ENCODE data around the gene OTOP2.

Gene OTOP2

DNA sequence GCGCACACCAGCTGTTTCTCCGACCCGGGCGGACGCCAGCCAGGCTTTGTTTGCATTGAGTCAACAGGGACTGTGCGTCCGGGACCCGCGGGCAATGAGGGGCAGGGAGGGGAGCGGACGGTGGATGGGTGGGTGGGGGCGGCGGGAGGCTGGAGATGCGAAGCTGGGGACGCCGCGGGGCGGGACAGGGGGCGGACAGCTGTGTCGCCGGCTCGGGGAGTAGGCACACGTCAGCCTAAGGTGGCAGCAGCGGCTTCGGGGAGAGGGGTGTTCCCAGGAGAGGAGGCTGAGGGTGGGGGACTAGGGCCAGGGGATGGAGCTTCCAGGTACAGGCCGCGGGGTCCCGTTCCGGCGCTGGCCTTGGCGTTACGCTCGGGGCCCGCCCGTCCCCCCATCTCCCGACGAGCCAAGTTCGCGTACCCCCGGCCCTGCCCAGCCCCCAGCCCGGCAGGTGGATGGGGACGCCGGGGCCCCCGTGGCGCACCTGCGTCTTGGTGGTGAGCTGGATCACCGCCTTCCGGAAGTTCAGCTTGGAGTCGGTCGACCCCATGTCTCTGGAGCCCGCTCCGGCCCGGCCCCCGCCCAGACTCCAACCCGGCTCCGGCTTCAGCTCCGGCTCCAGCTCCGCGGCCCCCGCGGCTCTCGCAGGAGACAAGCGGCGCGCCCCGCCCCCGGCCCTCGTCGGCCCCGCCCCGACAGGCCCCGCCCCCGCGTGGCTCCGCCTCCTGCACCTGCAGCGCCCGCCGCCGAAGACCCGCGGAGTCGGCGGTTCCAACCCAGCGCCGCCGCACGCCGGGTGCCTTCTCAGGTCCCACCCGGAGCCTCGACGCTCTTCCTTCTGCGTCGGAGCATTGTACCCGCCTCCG lies 48.3 kb downstream of the OTOP2 start, which contains the start of gene HID1 (continued):
- TF ChIP-seq, protein P1, sequence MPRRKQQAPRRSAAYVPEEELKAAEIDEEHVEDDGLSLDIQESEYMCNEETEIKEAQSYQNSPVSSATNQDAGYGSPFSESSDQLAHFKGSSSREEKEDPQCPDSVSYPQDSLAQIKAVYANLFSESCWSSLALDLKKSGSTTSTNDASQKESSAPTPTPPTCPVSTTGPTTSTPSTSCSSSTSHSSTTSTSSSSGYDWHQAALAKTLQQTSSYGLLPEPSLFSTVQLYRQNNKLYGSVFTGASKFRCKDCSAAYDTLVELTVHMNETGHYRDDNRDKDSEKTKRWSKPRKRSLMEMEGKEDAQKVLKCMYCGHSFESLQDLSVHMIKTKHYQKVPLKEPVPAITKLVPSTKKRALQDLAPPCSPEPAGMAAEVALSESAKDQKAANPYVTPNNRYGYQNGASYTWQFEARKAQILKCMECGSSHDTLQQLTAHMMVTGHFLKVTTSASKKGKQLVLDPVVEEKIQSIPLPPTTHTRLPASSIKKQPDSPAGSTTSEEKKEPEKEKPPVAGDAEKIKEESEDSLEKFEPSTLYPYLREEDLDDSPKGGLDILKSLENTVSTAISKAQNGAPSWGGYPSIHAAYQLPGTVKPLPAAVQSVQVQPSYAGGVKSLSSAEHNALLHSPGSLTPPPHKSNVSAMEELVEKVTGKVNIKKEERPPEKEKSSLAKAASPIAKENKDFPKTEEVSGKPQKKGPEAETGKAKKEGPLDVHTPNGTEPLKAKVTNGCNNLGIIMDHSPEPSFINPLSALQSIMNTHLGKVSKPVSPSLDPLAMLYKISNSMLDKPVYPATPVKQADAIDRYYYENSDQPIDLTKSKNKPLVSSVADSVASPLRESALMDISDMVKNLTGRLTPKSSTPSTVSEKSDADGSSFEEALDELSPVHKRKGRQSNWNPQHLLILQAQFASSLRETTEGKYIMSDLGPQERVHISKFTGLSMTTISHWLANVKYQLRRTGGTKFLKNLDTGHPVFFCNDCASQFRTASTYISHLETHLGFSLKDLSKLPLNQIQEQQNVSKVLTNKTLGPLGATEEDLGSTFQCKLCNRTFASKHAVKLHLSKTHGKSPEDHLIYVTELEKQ (tag by site-specific recombination; IDR thresholded peaks at IDR 0.05; ENCODE audit: borderline replicate concordance) = no peak
- TF ChIP-seq ZFP41 (tag by site-specific recombination; IDR thresholded peaks at IDR 0.05; ENCODE audit: borderline replicate concordance) (no peak), HOXC10 (CRISPR knock-in tag; IDR thresholded peaks at IDR 0.05) (no peak), ZBTB7A (tag by site-specific recombination; IDR thresholded peaks at IDR 0.05; ENCODE audit: low read depth) (peak; percentile 77), IKZF3 (tag by site-specific recombination; IDR thresholded peaks at IDR 0.05) (no peak), KLF7 (tag by site-specific recombination; IDR thresholded peaks at IDR 0.05; ENCODE audit: borderline replicate concordance) (no peak), SP7 (tag by site-specific recombination; IDR thresholded peaks at IDR 0.05) (no peak), SCRT2 (tag by site-specific recombination; IDR thresholded peaks at IDR 0.05) (no peak), ZNF274 (IDR thresholded peaks at IDR 0.05; ENCODE audit: low read length) (no peak), ZNF274 (tag by site-specific recombination; IDR thresholded peaks at IDR 0.05; ENCODE audit: borderline replicate concordance) (no peak), YY1 (tag by site-specific recombination; IDR thresholded peaks at IDR 0.05) (no peak), ZNF2 (tag by site-specific recombination; IDR thresholded peaks at IDR 0.05) (no peak), ZNF221 (tag by site-specific recombination; IDR thresholded peaks at IDR 0.05; ENCODE audit: borderline replicate concordance) (no peak), ZBTB1 (tag by site-specific recombination; IDR thresholded peaks at IDR 0.05) (no peak), ZNF184 (tag by site-specific recombination; IDR thresholded peaks at IDR 0.05) (no peak), WT1 (tag by site-specific recombination; IDR thresholded peaks at IDR 0.05) (no peak), ZNF292 (tag by site-specific recombination; IDR thresholded peaks at IDR 0.05; ENCODE audit: borderline replicate concordance, low read depth) (no peak), ZNF701 (tag by site-specific recombination; IDR thresholded peaks at IDR 0.05) (no peak), ZNF426 (tag by site-specific recombination; IDR thresholded peaks at IDR 0.05) (no peak), ZSCAN23 (tag by site-specific recombination; IDR thresholded peaks at IDR 0.05) (no peak), ZNF530 (tag by site-specific recombination; IDR thresholded peaks at IDR 0.05; ENCODE audit: low read depth) (no peak), ZNF324 (tag by site-specific recombination; IDR thresholded peaks at IDR 0.05) (0 out of 2 replicates have a peak, but pooled peaks have one; percentile 28), ZNF391 (tag by site-specific recombination; IDR thresholded peaks at IDR 0.05; ENCODE audit: borderline replicate concordance, low read depth) (no peak), ZNF670 (tag by site-specific recombination; IDR thresholded peaks at IDR 0.05; ENCODE audit: low read depth) (no peak), ZNF211 (tag by site-specific recombination; IDR thresholded peaks at IDR 0.05; ENCODE audit: low read depth) (no peak), ZNF549 (tag by site-specific recombination; IDR thresholded peaks at IDR 0.05) (no peak), ZNF514 (tag by site-specific recombination; IDR thresholded peaks at IDR 0.05) (no peak), ZBTB8A (tag by site-specific recombination; IDR thresholded peaks at IDR 0.05) (no peak), ZNF707 (tag by site-specific recombination; IDR thresholded peaks at IDR 0.05) (no peak), ZIC2 (tag by site-specific recombination; IDR thresholded peaks at IDR 0.05) (peak; percentile 70), SALL2 (tag by site-specific recombination; IDR thresholded peaks at IDR 0.05; ENCODE audit: borderline replicate concordance) (no peak), ZNF354C (tag by site-specific recombination; IDR thresholded peaks at IDR 0.05; ENCODE audit: borderline replicate concordance, low read depth) (no peak)
- TF ChIP-seq, protein P2, sequence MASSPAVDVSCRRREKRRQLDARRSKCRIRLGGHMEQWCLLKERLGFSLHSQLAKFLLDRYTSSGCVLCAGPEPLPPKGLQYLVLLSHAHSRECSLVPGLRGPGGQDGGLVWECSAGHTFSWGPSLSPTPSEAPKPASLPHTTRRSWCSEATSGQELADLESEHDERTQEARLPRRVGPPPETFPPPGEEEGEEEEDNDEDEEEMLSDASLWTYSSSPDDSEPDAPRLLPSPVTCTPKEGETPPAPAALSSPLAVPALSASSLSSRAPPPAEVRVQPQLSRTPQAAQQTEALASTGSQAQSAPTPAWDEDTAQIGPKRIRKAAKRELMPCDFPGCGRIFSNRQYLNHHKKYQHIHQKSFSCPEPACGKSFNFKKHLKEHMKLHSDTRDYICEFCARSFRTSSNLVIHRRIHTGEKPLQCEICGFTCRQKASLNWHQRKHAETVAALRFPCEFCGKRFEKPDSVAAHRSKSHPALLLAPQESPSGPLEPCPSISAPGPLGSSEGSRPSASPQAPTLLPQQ (tag by site-specific recombination; IDR thresholded peaks at IDR 0.05) = no peak
- TF ChIP-seq, protein P3, sequence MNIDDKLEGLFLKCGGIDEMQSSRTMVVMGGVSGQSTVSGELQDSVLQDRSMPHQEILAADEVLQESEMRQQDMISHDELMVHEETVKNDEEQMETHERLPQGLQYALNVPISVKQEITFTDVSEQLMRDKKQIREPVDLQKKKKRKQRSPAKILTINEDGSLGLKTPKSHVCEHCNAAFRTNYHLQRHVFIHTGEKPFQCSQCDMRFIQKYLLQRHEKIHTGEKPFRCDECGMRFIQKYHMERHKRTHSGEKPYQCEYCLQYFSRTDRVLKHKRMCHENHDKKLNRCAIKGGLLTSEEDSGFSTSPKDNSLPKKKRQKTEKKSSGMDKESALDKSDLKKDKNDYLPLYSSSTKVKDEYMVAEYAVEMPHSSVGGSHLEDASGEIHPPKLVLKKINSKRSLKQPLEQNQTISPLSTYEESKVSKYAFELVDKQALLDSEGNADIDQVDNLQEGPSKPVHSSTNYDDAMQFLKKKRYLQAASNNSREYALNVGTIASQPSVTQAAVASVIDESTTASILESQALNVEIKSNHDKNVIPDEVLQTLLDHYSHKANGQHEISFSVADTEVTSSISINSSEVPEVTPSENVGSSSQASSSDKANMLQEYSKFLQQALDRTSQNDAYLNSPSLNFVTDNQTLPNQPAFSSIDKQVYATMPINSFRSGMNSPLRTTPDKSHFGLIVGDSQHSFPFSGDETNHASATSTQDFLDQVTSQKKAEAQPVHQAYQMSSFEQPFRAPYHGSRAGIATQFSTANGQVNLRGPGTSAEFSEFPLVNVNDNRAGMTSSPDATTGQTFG (tag by site-specific recombination; IDR thresholded peaks at IDR 0.05; ENCODE audit: borderline replicate concordance) = no peak

Measured in HEK293 (cell line).